HuH-7 (cell line): ENCODE results near the gene CAPN11.

Source experiments
- DNase-seq: peaks from one replicate; pipeline ENCODE4 v3.0.0; 2011; ENCODE audit warnings: low spot score

CAPN11 gene

DNA sequence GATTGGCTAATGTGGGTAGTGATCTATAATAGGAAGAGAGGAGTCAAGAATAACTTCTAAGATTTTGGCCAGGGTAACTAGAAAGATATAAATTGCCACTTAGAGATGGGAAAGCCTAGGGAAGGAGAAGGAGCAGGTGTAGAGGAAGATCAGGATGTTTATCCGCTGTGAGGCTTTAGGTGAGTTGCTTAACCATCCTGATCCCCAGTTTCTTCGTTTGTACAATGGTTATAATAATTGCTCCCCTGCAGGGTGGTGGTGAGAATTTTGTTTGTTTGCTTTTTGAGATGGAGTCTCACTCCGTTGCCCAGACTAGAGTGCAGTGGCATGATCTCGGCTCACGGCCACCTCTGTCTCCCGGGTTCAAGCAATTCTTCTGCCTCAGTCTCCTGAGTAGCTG is 55.7 kb downstream of the CAPN11 start:
- DNase-seq = no peak

- no peak for DNase-seq
Measured at GRCh38 chr6:44216677-44217331, 58.2 kb downstream of the CAPN11 start, which contains the start of gene MYMX. TSS of gene MYMX (plus strand) at chr6:44216926. CDS start at chr6:44217472, 546 bp downstream.

DNA sequence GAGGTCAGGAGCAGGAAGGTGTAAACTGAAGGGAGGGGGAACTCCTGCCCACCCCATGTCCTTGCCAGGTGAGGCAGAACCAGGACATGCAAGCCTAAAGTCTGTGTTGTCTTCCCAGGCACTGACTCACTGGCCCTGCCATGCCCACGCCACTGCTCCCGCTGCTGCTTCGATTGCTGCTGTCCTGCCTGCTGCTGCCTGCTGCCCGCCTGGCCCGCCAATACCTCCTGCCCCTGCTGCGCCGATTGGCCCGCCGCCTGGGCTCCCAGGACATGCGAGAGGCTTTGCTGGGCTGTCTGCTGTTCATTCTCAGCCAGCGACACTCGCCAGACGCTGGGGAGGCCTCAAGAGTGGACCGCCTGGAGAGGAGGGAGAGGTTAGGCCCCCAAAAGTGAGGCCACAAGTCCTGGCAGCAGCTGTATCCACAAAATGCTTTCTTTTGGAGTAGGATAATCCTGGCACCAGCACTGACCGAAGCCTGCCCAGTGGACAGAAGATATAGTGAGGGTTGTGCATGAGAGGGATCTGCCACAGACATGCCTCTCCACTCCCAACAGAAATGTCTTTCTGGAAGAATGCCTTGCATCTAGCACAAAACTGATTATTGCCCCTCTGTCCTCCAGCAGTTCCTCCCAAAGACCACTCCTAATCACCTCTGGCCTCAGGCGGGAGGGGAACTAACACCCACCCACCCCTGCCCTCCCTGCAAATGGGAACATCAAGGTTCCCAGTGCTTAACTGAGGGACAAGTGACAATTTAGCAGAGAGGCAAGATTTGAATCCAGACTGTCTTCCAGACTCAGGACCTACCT is 58.9 kb downstream of the CAPN11 start:
- no peak for DNase-seq

- peak; percentile 78 for DNase-seq
Measured at GRCh38 chr6:44219053-44219814, 60.6 kb downstream of the CAPN11 start.

DNA sequence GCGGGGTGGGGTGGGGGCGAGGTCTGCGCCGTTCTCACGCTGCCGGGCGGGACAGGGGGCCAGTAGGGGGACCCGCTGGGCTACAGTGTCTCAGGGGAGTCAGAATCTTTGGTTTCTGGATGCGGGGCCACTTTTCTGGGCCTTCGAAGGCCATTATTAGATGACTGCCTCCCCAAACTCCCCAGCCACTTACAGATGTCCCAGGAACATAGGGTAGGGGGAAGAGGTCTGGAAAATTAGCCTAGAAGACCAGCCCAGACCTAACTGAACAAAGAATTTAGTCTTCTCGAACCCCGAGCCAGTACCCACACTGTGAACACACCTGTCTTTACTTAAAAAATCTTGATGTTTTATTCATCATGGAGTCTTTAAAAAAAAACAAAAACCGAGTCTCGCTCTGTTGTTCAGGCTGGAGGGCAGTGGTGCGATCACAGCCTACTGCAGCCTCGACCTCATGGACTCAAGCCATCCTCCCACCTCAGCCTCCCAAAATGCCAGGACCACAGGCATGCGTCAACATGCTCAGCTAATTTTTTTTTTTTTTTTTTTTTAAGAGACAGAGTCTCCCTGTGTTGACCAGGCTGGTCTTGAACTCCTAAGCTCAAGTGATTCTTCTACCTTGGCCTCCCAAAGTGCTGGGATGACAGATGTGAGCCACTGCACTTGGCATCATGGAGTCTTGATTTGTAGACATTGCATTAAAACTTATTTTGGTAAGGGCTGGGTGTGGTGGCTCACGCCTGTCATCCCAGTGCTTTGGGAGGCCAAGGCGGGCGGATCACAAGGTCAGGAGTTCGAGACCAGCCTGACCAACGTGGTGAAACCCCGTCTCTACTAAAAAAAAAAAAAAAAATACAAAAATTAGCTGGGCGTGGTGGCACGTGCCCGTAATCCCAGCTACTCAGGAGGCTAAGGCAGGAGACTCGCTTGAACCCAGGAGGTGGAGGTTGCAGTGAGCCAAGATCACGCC is 61.5 kb downstream of the CAPN11 start:
- DNase-seq = no peak

GRCh38 chr6:44220913-44221290 is 62.3 kb downstream of the CAPN11 start:
- DNase-seq = no peak

- peak; percentile 78 for DNase-seq
Measured at GRCh38 chr6:44221291-44221960, 62.8 kb downstream of the CAPN11 start.

DNA sequence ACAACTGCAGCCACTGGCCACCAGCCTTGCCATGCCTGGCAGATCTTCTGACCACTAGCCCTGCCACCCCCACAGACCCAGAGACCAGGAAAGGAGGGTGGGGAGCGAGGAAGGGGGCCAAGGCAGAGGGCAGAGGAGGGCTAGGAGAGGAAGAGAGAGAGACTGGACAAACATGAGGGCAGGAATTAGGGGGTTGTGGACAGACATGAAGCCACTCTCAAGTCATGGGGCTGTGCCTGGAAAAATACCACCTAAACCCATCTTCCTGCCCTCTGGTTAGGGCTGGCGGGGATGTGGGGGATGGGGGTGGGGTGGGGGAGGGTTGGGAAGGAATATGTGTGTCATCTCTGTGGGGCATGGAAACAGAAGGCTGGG is 63.3 kb downstream of the CAPN11 start:
- no peak for DNase-seq

DNA sequence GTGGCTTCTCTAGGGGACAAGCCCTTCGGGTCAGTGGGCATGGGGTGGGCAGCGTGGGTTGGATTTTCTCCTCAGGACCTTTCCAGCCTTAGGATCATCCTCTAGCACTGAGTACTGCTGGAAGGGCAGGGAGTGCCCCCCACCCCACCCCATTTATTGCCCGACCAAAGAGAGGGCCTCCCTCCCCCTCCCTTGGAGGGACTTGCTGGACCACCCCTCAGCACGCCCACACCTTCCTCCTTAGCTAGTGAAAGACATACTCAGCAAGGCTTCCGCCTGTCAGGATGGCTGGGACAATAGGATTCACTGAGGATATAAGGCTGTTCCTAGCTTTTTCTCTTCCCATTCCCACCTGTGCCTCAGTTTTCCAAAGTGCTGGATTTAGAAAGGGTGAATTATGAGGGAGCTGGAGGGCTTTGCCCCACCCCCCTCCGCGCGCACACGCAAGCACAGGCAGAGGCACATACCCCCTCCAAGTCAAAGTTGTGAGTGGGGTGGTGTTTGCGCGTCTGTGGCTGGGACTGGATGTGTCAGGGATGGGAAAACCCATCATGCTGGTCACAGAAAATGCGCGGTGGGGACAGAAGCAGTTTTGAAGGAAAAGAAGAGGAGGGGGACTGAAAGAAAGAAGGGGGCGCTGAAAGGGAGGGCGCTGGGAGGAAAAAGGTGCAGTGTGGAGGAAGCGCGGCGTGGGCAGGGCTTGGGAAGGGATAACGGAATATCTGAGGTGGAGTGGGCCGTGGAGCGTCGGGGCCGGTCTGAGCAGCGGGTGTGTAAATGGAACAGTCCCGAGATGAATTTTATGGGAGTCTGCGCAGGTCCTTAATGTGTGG is 64.1 kb downstream of the CAPN11 start:
- no peak for DNase-seq

DNA sequence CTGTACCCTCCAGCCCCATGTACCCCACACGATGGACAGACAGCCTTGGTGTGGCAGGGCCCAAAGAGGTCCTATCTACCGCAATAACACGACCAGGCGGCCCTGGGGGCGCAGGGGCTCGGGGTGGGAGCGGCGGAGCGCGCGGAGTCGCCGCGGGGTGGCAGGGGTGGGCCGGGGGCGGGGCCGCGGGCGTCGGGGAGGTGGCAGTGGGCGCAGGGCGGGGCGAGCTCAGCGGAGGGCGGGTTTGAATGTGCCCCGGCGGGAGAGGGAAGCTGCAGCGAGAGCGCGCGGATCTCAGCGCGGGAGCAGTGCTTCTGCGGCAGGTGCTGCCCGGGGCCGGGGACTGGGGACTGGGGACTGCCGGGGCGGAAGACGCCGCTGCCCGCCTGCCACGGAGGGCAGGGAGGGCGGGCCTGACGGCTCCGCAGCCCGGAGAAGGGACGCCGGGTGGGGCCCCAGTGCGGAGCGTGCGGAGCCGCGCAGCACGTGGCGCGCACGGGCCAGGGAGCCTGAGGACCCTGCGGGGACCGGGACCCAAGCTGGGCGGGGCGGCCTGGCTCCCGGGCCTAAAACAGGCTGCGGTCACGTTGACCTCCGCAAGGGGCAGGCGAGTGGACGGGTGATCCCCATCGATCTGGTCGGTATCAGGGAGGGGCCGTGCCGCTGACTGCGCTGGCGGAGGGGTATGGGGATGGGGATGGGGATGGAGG is 64.9 kb downstream of the CAPN11 start, which contains the start of gene SLC29A1:
TSS of gene SLC29A1 (plus strand) at position 277 of the 710 bp plus-strand sequence. CDS start 3,719 bp downstream, outside the sequence.
- DNase-seq = peak; percentile 84

GRCh38 chr6:44224029-44224964 is 65.7 kb downstream of the CAPN11 start:
- DNase-seq = no peak

- DNase-seq = no peak
Measured at GRCh38 chr6:44224965-44225305, 66.3 kb downstream of the CAPN11 start.

DNA sequence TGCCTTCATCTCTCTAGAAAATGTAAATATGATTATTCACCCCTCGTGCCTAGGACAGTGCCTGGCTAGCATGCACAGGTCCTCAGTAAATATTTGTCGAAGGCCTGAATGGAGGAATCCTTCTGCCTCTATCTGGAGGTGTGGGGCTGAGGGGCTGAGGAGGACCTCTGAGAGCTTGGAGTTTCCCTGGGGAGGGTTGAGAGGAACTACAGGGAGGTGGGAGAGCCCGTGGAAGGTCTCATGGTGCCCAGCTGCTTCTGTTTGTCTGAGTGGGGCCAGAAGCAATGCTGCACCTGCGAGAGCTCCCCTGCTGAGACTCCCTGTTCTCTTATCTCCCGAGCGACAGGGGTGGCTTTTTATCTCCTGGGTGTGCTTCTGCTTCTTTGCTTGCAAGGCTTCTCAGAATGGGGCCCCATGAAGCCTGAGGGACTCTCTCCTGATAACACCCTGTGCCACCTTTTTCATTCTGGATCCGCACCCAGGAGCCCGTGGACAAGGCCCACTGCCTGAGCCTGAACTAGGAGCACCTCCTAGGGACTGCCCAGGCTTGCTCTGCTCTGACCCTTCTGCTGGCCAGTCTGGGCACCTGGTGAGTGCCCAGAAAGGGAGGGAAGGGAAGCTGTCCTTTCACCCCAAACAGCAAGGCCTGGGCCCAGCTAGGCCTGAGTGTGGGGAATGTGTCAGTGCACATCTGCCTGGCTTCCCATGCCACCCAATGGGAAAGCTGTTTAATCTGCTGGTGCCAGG is 67.1 kb downstream of the CAPN11 start:
- no peak for DNase-seq

GRCh38 chr6:44226368-44227147 is 67.9 kb downstream of the CAPN11 start:
- no peak for DNase-seq

- no peak for DNase-seq
Measured at GRCh38 chr6:44227148-44227793, 68.7 kb downstream of the CAPN11 start.

DNA sequence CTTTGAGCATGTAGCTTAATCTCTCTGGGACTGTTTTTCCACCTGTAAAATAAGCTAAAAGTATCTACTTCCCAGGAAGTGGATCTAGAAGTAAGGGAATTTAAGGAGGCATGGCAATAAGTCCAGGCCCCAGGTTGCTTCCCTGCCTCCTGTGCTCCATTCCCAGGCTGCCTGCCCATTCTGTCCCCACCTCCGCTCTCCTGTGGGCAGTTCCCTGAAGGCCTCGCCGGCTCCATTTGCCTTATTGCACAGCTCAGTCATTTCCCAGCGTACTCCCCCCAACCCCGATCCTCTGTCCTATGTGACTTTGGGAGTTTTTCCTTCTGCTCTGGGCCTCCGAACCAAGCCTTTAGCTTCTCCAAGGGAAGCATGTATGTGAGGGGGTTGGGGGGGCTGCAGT is 69.4 kb downstream of the CAPN11 start:
- DNase-seq = no peak
